BJ (cell line): ENCODE results near the gene RPL5. TPM values are rescaled to one million over a fixed set of nuclear protein-coding genes. Genes with fewer than 3 reads are reported as not detected.

Source experiments
- CTCF ChIA-PET: fragments of 350-600 bp; formaldehyde crosslinking; extraction: SDS; loops from one replicate; lab custom pipeline; 2021; ENCODE audit warnings: antibody characterized with exemption, inconsistent platforms; lab: Yijun Ruan, JAX
- POLR2A ChIA-PET: fragments of 300-600 bp; sonication (Branson Sonifier 250); formaldehyde crosslinking; extraction: SDS; loops from one replicate; lab custom pipeline; 2021; ENCODE audit warnings: antibody characterized with exemption; lab: Charles Lee
- DNase-seq: peaks from one replicate; pipeline ENCODE4 v3.0.0-alpha.2; 2011; ENCODE audit warnings: low read depth
- H3K27me3 ChIP-seq: 2 replicates; pipeline ENCODE4 v1.6.0; 2011; ENCODE audit warnings: low read length; ENCODE audit not compliant: control insufficient read depth, insufficient read depth
- H3K36me3 ChIP-seq: 2 replicates; pipeline ENCODE4 v1.5.1; 2011; ENCODE audit warnings: low read length; ENCODE audit not compliant: control insufficient read depth, insufficient read depth
- H3K4me3 ChIP-seq: 2 replicates; pipeline ENCODE4 v1.5.1; 2011; ENCODE audit warnings: low read depth, mild to moderate bottlenecking, control low read depth, low read length
- polyA plus RNA-seq: library from polyadenylated mRNA; depleted of rRNA; stranded (reverse); fragments of >200 nt; gene quantifications from 2 replicates; pipeline ENCODE4 v1.2.3, GENCODE V29; 2011
- TF ChIP-seq, protein P1 (sequence below): IDR thresholded peaks from 2 replicates; pipeline ENCODE4 v1.5.1; 2011; ENCODE audit warnings: low read depth, mild to moderate bottlenecking, control low read depth, inconsistent platforms, low read length, moderate library complexity; ENCODE audit not compliant: insufficient read depth

RPL5 gene
- polyA plus RNA-seq, 1 experiment: 1,389 TPM

GRCh38 chr1:92851729-92852128 is 19.9 kb downstream of the RPL5 start:
- DNase-seq: no peak
- TF ChIP-seq, protein P1, sequence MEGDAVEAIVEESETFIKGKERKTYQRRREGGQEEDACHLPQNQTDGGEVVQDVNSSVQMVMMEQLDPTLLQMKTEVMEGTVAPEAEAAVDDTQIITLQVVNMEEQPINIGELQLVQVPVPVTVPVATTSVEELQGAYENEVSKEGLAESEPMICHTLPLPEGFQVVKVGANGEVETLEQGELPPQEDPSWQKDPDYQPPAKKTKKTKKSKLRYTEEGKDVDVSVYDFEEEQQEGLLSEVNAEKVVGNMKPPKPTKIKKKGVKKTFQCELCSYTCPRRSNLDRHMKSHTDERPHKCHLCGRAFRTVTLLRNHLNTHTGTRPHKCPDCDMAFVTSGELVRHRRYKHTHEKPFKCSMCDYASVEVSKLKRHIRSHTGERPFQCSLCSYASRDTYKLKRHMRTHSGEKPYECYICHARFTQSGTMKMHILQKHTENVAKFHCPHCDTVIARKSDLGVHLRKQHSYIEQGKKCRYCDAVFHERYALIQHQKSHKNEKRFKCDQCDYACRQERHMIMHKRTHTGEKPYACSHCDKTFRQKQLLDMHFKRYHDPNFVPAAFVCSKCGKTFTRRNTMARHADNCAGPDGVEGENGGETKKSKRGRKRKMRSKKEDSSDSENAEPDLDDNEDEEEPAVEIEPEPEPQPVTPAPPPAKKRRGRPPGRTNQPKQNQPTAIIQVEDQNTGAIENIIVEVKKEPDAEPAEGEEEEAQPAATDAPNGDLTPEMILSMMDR: no peak
- Histone ChIP-seq H3K4me3 (no peak overlapping the region), H3K36me3 (no peaks in the 10 kb centered on the region; the same call in none of the 2 replicates), H3K27me3 (no peaks in the 10 kb centered on the region)
- POLR2A ChIA-PET: no interaction called here
- CTCF ChIA-PET: interaction anchor here (1.1 to 2.9 kb wide), 2 partner anchors 142 to 211 kb away, joined by 3 to 7 read pairs; no protein-coding TSS in a partner anchor

DNA sequence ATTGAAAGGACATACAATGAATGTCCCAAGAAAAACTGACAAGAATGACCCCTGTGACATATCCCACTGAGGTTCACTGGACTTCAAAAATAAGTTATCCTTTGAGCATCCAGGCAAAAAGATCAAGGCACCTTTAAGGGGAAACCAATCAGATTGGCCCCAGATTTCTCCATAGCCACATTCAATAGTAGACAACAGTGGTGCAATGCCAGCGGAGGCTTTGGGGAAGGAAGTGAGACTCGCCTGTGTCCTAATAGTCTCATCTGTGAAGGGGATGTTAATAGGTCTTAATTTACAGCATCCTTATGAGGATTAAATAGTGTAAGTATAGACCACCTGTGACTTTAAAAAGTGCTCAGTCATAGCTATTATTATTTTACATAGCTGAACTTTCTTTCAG is 21.5 kb downstream of the RPL5 start:
- POLR2A ChIA-PET: no interaction called here
- H3K4me3 ChIP-seq: no peak overlapping the region
- CTCF ChIA-PET: interaction anchor here (0.8 to 1.9 kb wide), 6 partner anchors 17 to 141 kb away, joined by 3 to 8 read pairs (median 3); partner anchors contain the start of gene DIPK1A
- H3K27me3 ChIP-seq: no peaks in the 10 kb centered on the region
- H3K36me3 ChIP-seq: no peaks in the 10 kb centered on the region; the same call in 1 of the 2 replicates
- no peak for DNase-seq
- TF ChIP-seq, protein P1: no peak

- no peak for DNase-seq
- TF ChIP-seq, protein P1: no peak
- ChIA-PET CTCF (interaction anchor here (0.8 to 6.5 kb wide), 6 partner anchors 11 to 140 kb away, joined by 3 to 133 read pairs (median 3); partner anchors contain the start of gene DIPK1A), POLR2A (no interaction called here)
- Histone ChIP-seq H3K4me3 (no peak overlapping the region), H3K36me3 (no peaks in the 10 kb centered on the region; the same call in 1 of the 2 replicates), H3K27me3 (no peaks in the 10 kb centered on the region)
These were observed 22.4 kb downstream of the RPL5 start for GRCh38 chr1:92854101-92854785.

DNA sequence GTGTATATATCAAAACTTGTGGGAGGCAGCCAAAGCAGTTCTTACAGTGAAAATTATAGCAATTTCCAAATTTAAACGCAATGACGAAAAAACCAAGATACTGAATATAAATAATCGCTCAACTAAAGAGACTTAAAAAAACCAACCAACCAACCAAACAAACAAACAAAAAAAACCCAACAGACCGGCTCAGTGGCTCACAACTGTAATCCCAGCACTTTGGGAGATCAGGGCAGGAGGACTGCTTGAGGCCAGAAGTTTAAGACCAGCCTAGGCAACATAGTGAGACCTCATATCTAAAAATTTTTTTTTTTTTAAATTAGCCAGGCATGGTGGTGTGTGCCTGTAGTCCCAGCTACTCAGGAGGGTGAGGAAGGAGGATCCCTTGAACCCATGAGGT is 23.4 kb downstream of the RPL5 start:
- CTCF ChIA-PET: interaction anchor here (1.3 to 6.5 kb wide), 3 partner anchors 105 to 138 kb away, joined by 3 to 133 read pairs (median 8); partner anchors contain the start of gene DIPK1A
- no peak for DNase-seq
- Histone ChIP-seq H3K27me3 (no peaks in the 10 kb centered on the region), H3K36me3 (no peaks in the 10 kb centered on the region), H3K4me3 (no peak overlapping the region)
- TF ChIP-seq, protein P1: no peak
- POLR2A ChIA-PET: no interaction called here

- no peak for DNase-seq
- TF ChIP-seq, protein P1: no peak
- no peak overlapping the region for H3K4me3 ChIP-seq
- H3K27me3 ChIP-seq: no peaks in the 10 kb centered on the region
- POLR2A ChIA-PET: no interaction called here
- no peaks in the 10 kb centered on the region for H3K36me3 ChIP-seq
- CTCF ChIA-PET: interaction anchor here (0.6 to 6.5 kb wide), 18 partner anchors 9 to 204 kb away, joined by 3 to 134 read pairs (median 7); partner anchors contain the start of gene DIPK1A
These were observed 26.0 kb downstream of the RPL5 start for GRCh38 chr1:92857817-92858216.
